T-helper 2 cell treated with Interferon-gamma antibody and Interleukin-4, amounts not matched to agents 100 ng/mL and 5 ng/mL, for 36 hours (primary cell): Measurements from ENCODE around the gene BTD. TPM values are rescaled to one million over a fixed set of nuclear protein-coding genes. Genes with fewer than 3 reads are reported as not detected.
"Not testable (repeated sequence)": the region's sequence is repeated elsewhere in the genome, so short reads cannot be mapped to it uniquely, and the experiment has no call there.

Experiments
- intact Hi-C: fragments of 100-400 bp; cut with micrococcal nuclease; formaldehyde crosslinking; loops from one replicate; pipeline ENCODE4 v1.15.1; 2023
- total RNA-seq: library from RNA; stranded (reverse); gene quantifications from 2 replicates; pipeline ENCODE4 v1.2.3, GENCODE V29; 2022

Gene BTD
- total RNA-seq, 1 donor from 2014 or later = 6.4 TPM

DNA sequence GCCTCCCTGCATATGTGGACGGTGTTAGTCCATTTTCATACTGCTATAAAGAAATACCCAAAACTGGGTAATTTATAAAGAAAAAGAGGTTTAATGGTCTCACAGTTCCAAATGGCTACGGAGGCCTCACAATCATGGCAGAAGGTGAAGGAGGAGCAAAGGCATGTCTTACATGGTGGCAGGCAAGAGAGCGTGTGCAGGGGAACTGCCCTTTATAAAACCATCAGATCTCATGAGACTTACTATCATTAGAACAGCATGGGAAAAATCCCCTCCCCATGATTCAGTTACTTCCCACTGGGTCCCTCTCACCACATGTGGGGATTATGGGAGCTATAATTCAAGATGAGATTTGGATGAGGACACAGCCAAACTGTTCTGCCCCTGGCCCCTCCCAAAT is 1.3 kb downstream of the BTD start:
- intact Hi-C loops = loop anchor here (5.0 to 10.0 kb wide), 2 partner anchors 271 to 658 kb away; partner anchors contain the start of genes NR2C2 and SH3BP5

DNA sequence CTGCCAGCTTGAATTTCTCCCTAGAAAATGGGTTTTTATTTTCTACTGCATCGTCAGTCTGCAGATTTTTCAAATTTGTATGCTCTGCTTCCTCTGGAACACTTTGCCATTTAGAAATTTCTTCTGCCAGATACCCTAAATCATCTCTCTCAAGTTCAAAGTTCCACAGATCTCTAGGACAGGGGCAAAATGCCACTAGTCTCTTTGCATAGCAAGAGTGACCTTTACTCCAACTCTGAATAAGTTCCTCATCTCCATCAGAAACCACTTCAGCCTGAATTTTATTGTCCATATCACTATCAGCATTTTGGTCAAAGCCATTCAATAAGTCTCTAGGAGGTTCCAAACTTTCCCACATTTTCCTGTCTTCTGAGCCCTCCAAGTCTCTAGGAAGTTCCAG is 3.0 kb downstream of the BTD start:
- intact Hi-C loops = loop anchor here (5.0 to 10.0 kb wide), 2 partner anchors 272 to 660 kb away; partner anchors contain the start of genes NR2C2 and SH3BP5

DNA sequence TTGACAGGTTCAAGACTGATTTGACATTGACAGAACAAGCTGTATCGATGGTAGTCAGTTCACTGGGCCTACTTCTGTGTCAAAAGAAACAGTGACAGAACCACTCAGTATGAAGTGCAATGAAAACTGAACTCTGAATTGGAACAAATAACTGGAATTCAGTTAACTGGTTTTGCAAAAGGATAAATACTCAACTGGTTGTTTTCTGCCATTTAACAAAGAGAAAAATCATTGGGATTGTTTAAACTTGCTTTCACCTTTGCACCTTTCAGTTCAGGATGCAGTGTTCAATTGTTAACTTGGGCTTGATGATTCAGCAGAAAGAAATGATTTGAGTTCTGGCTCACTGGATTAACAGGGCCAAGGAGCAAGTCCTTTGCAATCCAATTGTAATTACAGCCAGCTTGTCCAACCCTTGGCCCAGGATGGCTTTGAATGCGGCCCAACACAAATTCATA is 4.9 kb downstream of the BTD start:
- intact Hi-C loops = loop anchor here (10.0 kb wide), 1 partner anchor 662 kb away; the partner anchor contains the start of gene NR2C2

DNA sequence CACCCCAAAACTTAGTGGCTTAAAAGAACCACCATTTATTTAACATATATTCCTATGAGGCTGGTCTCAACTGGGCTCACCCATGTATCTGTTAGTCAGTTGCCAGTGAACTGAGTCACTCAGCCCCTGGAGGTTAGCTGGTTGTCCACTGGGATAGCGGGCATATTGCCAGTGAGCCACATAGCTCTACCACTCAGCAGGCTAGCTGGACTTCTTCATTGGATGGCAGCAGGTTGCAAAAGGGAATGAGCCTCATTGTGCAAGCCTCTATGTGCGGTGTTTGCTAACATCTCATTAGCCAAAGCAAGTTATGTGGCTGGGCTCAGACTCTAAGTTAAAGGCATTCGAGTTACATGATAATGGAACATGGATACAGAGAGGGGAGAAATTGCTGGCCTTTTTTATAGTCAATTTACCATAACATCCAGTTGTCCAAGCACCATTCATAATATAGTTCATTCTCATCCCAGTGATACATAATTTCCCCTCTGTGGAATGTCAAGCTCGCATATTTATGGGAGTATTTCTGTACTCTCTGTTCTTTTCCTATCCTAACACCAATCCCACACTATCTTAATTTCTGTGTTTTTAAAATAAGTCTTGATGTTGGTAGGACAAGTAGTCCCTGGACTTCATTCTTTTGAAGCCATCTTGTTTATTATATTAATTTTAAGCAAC is 8.7 kb downstream of the BTD start:
- intact Hi-C loops = no loop called here

DNA sequence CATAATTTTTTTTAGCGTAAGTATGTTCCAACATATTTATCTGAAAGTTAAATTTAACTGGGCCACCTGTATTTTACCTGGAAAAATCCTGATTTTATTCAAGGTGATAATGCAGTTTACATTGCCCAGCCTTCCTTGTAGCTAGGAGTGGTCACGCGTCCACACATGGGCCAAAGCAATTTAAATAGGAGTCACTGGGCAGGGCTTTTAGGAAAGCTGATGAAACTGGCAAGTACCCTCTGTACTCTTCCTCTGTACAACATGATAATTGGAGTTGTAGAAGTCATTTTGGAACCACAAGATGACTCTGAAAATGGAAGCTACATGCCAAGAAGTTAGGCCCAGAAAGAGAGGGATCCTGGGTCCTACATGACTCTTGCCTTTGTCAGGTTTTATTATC is 9.5 kb downstream of the BTD start:
- intact Hi-C loops = no loop called here

DNA sequence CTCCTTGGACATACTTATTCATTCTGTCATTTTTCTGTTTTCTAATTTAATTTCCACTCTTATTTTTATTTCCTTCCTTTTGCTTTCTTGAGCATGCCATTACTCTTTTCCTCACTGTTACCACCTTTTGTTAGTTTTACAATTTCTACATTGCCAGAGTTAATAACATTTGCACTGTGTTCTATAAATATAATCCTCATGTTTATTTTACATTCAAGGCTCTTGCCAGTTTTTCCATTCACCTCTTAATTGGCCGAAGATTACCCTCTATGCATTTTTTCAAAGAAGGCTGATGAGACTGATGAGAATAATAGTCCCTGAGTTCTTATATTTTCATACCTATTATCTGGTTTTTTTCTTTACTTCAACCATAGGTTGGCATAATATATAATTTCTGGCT is 10.5 kb downstream of the BTD start:
- intact Hi-C loops = no loop called here

DNA sequence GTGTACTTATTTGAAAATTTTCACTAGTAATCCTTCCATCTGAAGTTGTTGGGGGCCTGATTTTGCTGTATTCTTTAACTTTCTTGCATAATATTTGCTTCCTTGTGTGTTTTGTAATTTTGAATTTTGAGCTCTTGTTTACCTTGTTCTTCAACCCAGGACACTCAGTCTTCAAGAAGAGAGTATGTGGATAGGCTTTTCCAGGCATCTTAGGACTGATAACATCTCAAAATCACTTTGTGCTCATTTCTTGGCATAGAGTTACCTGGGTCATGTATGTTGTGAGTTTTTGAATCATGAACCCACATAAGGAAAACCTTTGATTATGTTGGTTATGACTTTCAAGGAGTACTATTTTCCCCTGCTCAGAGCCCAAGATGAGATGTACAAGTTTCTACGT is 13.4 kb downstream of the BTD start:
- intact Hi-C loops = no loop called here

DNA sequence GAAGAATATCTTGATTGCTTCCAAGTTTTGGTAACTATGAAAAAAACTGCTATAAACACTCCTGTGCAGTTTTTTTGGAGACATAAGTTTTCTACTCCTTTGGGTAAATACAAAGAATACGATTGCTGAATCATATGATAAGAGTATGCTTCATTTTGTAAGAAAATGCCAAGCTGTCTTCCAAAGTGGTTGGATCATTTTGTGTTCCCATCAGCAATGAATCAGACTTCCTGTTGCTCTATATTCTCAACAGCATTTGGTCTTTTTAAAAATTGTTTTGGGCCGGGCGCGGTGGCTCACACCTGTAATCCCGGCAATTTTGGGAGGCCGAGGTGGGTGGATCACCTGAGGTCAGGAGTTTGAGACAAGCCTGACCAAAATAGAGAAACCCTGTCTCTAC is 14.5 kb downstream of the BTD start:
- intact Hi-C loops = no loop called here

DNA sequence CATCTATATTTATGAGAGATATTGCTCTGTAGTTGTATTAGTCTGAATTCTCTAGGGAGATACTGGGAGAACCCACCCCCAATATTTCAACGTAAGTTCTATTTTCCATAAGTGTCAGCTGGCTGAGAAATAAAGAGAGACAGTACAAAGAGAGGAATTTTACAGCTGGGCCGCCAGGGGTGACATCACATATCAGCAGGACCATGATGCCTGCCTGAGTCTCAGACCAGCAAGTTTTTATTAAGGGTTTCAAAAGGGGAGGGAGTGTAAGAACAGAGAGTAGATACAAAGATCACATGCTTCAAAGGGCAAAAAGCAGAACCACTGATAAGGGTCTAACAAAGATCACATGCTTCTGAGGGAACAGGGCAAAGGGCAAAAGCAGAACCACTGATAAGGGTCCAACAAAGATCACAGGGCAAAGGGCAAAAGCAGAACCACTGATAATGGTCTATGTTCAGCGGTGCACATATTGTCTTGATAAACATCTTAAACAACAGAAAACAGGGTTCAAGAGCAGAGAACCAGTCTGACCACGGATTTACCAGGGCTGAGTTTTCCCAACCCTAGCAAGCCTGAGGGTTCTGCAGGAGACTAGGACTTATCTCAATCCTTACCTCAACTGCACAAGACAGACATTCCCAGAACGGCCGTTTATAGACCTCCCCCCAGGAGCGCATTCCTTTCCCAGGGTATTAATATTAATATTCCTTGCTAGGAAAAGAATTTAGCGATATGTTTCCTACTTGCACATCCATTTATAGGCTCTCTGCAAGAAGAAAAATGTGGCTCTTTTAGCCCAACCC is 18.3 kb downstream of the BTD start:
- intact Hi-C loops = not testable (repeated sequence)

DNA sequence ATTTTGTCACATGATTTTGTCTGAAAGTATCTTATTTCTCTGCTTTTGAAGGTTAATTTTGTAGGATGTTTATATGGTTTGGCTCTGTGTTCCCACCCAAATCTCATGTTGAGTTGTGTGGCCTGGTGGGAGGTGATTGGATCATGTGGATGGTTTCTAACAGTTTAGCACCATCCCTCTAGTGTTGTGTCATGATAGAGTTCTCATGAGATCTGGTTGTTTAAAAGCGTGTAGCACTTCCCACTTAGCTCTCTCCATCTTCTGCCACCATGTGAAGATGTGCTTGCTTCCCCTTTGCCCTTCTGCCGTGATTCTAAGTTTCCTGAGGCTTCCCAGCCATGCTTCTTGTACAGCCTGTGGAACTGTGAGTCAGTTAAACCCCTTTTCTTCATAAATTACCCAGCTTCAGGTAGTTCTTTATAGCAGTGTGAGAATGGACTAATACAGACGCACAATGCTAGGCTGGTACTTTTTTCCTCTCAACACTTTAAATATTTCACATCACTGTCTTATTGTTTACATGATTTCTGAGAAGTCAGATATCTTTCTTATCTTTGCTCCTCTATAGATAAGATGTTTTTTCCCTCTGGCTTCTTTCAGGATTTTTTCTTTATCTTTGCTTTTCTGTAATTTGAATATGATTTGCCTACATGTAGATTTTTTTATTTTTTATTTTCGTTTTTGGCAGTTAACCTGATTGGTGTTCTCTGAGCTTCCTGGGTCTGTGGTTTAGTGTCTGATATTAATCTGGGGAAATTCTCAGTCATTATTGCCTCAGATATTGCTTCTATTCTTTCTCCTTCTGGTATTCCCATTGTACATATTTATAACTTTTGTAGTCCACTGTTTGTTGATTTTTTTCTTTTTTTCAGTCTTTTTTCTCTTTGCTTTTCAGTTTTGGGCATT is 22.2 kb downstream of the BTD start:
- intact Hi-C loops = loop anchor here (1.0 kb wide), 1 partner anchor 22 kb away; the partner anchor contains the start of genes BTD and HACL1

DNA sequence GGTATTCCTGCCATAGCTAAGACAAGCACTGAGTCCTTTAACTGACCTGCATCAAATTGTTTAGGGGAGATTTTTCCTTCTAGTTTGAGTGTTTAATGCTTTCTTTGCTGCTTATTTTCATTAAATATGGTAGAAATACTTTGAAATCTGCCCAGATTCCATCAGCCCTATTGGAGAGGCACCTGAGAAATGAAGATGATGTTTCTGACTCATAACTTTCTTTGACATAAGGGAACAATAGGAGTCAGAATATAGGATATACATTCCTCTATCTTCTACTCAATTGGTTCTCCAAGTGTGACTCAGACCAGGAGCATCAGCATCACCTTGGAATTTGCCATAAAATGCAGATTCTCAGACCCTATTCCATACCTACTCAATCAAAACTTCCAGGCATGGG is 27.4 kb downstream of the BTD start:
- intact Hi-C loops = no loop called here

DNA sequence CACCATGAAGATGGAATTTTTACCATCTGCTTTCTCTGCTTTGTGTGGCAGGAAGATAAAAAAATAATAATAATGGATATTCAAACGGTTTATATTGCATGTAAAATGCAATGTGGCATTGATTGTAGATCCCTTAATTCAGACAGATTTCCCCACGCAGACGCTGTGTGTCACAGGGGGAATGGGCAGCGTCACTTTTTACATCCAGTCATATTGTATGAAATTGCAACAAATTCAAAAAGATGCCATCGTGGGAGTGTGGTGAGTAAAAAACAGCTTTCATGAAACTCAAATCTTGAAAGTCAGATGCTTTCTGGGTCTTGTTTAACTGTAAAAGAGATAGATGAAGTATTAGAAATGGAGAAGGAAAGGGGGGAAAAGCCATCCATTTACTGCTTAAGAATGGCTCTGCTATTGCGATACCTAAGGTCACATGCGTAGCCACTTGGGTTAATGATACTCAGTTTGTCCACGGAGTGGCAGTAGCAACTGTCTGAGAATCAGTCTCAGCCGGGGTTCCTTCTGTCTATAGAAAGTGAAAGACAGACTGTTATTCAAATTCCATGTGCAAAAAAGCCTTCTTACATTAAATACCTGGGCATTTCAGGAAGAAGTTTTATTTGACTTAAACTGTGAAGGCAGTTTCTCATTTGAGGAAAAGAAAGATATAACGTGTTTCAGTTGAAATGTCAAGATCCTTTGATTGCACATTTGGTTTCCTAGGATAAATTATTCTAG is 28.5 kb downstream of the BTD start:
- intact Hi-C loops = loop anchor here (1.0 to 10.0 kb wide), 7 partner anchors 37 to 615 kb away; no protein-coding TSS in a partner anchor

DNA sequence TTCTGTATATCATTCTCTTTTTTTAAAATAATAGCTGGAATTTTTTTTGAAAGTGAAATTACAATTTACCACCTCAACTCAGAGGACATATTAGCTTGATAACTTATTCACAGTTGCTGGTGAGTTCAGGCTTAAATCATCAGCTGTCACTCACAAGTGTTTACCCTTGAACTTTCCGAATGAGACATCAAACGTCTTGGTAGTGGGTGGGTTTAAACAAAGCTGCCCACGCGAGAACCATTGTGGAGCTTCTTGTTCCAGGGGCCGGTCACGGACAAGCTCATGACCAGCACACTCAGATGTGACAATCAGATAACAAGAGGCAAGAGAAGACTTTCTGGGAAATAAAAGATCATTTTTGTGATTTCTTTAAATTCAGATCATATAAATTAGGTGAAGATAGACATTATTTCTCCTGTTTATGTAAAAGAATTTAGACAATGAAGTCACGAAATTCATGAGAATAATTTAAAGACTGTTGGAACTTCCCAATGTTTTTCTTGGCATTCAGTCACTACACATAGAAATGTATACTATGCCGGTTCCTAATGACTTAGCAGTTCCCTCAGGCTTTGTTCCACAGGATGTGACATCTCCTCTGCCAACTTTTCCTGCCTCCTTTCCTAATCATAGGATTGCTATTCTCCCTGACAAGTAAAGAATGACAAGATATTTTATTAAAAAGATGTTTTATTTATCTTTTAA is 29.3 kb downstream of the BTD start:
- intact Hi-C loops = loop anchor here (1.0 to 10.0 kb wide), 7 partner anchors 37 to 614 kb away; no protein-coding TSS in a partner anchor

DNA sequence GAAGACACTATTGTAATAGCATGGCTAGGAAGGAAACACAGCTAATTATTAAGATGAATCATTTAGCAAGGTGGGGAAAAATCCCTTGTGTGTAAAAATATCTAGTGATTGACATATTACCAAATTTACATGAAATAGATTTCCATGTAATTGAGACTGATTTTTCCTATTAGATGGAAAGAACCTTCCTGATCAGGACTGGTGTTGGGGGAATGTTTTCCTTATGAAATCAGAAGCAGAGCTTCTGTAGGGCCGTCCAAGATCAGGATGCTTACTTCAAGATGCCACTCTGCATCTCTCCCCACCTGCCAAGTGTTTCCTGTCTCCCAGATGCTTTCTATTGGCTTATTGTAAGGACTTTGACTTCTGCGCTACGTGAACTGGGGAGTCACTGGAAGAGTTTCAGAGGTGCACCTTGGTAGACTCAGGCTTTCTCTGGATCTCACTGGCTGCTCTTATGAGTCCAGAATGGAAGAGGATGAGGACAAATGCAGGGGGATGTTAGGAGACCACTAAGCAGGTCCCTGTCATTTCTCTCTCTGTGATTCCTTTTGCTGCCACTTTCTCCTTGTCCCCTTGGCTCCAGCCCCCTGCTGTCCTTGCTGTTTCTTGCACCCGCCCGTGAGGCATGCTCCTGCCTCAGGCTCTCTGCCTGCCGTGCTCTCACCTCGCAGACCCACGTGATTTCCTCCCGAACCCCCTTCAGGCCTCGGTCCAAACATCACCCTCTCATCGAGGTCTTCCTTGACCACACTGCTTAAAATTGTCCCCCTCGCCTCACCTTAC is 30.1 kb downstream of the BTD start:
- intact Hi-C loops = loop anchor here (2.0 to 10.0 kb wide), 6 partner anchors 36 to 613 kb away; no protein-coding TSS in a partner anchor

DNA sequence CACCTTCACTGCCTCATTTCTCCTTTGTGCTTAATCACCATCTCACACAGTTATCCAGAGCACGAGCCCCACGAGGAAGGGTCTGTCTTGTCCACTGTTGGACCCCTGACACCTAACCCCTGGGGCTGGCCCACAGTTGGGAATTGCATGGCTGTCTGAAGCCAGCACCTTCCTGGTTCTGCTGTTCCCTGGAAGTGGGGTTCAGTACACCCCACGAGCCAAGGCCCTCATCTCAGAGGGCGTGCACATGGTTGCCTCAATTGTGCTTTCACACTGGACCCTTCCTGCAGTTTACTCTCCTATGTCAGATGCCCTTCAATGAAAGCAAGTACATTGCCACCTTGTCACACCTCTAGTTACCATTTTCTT is 30.7 kb downstream of the BTD start:
- intact Hi-C loops = loop anchor here (5.0 to 10.0 kb wide), 5 partner anchors 35 to 613 kb away; no protein-coding TSS in a partner anchor

DNA sequence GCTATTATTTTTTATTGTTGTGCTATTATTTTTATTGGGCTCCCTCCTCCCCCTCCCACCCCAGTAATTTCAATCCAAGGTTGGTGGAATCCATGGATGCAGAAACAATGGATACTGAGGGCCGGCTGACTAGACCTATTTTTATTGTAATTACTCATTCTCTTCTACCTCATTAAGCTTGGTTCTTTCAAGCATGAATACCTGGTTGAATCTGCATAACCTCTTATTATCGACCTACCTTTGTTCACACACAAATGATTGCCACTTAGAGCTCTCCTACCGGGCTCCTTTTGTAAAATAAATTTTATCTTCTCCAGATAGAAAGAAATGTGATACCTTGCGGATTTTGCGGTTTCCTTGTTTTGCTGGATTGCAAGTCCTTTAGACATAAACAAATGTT is 31.6 kb downstream of the BTD start:
- intact Hi-C loops = loop anchor here (5.0 to 10.0 kb wide), 5 partner anchors 34 to 612 kb away; no protein-coding TSS in a partner anchor

DNA sequence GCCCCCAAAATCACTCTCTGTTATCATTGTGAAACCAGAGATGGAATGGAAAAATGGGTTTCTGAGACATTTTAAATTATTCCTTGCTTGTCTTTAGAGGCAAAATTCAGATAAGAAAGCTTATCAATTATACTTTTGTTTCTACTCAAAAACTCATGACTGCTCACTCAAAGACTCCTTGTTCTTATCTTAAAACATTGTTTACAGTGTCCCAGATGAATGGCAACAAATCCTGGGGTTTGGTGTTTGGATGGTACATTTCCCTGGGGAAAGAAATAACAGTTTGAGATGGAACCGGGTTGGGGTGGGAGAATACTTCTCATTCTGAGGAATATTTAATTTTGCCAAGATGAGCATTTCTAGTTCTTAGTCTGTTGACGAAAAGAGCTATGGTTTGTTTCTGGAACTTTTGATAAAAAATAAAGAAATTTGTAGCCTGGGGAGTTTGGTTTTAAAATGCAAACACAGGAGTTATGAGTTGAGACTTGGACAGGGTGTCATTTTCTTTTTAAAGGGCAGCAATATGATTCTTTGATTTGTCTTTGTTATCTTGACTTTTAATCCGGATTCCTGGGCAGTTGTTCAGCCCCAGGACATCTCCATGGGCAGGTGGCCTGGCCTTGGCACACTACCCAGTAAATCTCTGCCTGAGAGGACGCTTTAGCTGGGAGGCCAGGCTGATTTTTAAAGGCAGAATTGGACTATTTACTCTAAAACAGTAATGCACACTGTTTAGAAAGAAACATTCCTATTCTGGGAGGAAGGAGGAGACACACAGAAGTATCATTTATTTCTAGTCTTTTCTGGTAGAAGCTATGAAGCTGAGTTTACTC is 32.4 kb downstream of the BTD start:
- intact Hi-C loops = loop anchor here (5.0 to 10.0 kb wide), 5 partner anchors 33 to 611 kb away; no protein-coding TSS in a partner anchor

DNA sequence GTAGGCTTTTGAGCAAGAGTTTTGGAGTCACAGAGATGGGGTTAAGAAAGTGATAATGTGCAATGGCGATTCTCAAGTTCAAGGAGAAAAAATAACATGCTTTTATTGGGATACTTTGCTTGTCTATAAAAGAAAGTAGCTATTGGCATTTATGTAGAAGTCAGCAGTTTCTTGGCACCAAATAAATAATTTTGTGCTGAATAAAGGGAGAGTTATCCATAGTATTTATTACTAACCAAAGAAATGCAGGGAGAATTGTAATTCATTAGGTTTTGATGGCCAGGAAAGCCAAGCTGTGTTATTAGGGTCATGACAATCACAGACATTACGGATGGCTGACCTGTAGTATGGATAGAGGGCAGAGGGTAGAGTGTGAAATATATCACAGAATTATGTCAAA is 33.1 kb downstream of the BTD start:
- intact Hi-C loops = loop anchor here (5.0 to 10.0 kb wide), 5 partner anchors 33 to 610 kb away; no protein-coding TSS in a partner anchor
